Prostate gland (tissue), 2 donors: ENCODE results near the gene DIPK1A.

ENCODE experiments used
- CTCF ChIP-seq, 4 experiments: fragments of 200-600 bp in 2 of 4; fragments of 450-650 bp in 2 of 4; sonication (generic) in 2 of 4; IDR thresholded peaks; 1 replicate in 3 of 4; 2 replicates in 1 of 4; pipeline ENCODE4 v1.5.1; 2016 to 2019; ENCODE audit warnings: antibody characterized with exemption in 4 of 4, mild to moderate bottlenecking in 2 of 4, moderate library complexity in 2 of 4
- POLR2AphosphoS5 ChIP-seq: sonication (generic); formaldehyde crosslinking; IDR thresholded peaks from one replicate; pipeline ENCODE4 v1.6.1; 2017; ENCODE audit warnings: antibody characterized with exemption

- TF ChIP-seq CTCF (IDR thresholded peaks at IDR 0.05) (no peak), POLR2AphosphoS5 (no peak)
Measured at GRCh38 chr1:92882819-92883218, 78.4 kb downstream of the DIPK1A start.
